Activated CD4-positive, CD25-positive, alpha-beta regulatory T cell treated with anti-CD3 and anti-CD28 coated beads, Interleukin-2, amount 50 U/mL, for 72 hours (primary cell): ENCODE data around the gene IL2.

ENCODE experiments used
- DNase-seq: peaks from one replicate; pipeline ENCODE4 v3.0.0; 2021

Gene IL2

DNA sequence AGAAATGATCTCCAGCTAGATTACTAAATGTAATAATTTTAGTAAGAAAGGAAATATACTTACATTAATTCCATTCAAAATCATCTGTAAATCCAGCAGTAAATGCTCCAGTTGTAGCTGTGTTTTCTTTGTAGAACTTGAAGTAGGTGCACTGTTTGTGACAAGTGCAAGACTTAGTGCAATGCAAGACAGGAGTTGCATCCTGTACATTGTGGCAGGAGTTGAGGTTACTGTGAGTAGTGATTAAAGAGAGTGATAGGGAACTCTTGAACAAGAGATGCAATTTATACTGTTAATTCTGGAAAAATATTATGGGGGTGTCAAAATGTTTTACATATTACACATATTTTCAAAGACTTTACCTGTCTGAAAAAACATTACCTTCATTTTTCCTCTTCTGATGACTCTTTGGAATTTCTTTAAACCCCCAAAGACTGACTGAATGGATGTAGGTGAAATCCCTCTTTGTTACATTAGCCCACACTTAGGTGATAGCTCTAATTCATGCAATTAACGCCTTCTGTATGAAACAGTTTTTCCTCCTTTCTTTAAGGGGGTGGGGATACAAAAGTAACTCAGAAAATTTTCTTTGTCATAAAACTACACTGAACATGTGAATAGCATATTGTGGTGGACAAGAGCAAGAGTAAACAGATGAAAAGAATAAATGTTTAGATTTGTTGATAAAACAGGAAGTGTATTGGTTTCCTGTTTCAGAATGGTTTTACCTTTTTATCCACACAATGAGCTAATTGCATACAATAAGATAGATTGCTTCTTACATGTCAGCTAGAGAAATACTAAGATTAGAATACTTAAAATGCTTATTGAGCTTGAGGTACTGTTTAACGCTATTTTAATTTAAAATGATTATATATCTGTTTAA lies at the start of gene IL2:
Gene IL2, minus strand, starts transcription at position 495 of the 886 bp plus-strand sequence. Its CDS starts 285 bp downstream, at position 210.
- no peak for DNase-seq

DNA sequence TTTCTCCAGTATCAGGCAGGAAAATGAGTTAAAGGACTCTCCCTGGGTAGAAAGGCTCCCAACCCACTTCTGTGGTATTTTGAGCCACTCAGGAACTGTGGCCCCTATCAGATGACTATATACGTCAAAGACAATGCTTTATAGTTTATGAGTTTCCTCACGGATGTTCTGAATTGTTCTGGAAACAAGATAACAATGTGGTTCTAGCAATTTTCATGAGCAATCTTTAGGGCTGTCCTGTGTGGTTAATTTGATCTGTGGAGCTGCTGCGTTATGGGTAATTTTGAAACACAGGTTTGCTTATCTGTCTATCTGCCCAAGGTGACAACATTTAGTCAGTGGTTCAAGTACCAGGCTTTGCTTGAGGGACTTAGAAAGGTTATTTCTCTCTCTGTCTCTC lies 46.7 kb upstream of the IL2 start:
- DNase-seq, result no peak

DNA sequence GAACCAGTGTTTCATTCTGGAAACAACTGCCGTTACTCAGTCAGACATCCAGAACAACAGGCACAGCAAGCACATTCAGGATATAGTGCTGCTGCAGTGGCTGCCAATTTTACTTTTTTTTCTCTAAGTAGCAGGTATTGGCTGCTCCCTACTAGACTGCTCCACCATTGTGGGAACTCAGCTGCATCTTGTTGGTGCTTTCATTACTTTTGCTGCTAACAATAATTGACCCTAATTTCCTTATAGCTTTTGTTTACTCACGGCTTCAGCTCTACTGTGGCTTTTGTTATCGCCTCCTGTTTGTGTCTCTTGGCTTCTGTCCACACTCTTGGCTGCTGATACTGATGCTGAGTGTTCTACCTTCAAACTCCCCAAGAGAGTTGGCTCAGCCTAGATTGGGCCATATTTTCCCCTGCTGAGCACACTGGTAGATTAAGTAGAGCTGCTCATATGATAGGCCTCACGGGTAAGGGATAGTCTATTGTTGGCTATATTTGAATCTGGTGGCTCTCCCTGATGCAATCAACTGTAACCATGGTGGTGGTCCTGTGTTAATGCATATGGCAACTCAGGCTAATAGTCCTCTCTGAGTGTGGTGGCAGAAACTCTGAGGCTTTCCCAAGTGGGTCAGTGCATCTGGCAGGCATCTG lies 44.5 kb upstream of the IL2 start:
- no peak for DNase-seq

- no peak for DNase-seq
Measured at GRCh38 chr4:122489061-122489460, 32.5 kb upstream of the IL2 start.

- no peak for DNase-seq
Measured at GRCh38 chr4:122483481-122483880, 27.0 kb upstream of the IL2 start.

DNA sequence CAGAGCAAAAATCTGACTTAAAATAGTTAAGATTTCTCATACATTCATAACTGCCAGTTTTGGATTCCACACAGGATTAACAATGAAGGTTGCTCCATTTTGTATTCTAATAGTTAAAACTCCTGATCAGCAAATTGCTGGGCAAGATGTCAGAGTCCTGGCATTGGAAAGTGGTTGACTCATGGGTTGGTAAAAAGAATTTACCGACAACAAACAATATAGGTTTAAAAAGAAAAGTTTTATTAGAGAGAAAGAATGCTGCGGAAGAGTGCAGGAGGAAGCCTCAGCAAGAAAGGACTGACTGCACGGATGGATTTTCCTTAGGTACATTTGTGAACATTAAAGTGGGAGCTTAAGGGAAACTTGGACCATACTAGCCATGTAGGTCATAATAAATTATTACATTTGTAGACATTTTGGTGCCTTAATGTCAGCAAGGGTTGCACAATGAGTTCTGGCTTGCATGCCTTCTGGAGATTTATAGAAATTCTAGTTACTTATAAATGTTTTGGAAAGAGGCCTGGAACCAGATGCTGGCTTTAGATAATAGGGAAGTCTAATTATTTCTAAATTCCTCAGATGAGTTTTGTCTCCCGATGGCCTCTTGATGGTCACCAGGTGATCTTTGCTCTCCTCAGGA lies 25.4 kb upstream of the IL2 start:
- DNase-seq, result no peak

- no peak for DNase-seq
Measured at GRCh38 chr4:122480655-122481487, 24.3 kb upstream of the IL2 start.

- no peak for DNase-seq
Measured at GRCh38 chr4:122479935-122480416, 23.5 kb upstream of the IL2 start.

DNA sequence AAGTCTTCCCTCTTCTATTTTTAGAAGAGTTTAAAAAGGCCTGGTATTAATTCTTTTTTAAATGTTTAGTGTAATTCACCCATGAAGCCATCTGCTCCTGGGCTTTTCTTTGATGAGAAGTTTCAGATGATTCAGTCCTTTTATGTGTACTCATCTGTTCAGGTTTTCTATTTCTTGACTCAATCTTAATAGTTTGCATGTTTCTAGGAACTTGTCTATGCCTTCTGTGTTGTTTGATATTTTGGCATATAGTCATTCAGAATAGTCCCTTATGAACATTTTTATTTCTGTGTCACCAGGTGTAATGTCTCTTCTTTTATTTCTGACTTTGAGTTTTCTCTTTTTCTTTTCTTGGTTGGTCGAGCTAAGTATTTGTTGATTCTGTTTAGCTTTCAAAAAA lies 20.2 kb upstream of the IL2 start:
- DNase-seq, result no peak

DNA sequence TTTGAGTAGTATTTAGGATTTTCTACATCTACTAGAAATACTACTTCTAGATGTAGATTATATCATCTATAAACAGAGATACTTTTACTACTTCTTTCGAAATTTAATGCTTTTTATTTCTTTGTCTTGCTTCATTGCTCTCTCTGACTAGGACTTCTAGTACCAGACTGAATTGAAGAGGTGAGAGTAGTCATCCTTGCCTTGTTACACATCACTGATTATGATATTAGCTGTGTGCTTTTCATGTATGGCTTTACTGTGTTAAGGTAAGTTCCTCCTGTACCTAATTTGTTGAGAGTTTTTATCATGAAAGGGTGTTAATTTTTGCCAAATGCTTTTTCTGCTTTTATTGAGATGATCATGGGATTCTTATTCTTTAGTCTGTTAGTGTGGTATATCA lies 19.6 kb upstream of the IL2 start:
- no peak for DNase-seq

DNA sequence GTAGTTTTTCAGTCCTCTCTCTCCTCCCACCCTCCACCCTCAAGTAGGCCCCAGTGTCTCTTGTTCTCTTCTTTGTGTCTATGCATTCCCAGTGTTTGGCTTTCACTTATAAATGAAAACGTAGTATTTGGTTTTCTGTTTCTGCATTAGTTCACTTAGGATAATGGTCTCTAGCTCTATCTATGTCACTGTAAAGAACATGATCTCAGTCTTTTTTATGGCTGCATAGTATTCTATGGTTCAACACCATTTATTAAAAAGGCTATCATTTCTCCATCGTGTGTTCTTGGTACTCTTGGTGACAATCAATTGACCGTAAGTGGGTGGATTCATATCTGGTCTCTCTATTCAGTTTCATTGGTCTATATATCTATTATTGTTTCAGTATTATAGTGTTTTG lies 18.7 kb upstream of the IL2 start:
- DNase-seq, result no peak

DNA sequence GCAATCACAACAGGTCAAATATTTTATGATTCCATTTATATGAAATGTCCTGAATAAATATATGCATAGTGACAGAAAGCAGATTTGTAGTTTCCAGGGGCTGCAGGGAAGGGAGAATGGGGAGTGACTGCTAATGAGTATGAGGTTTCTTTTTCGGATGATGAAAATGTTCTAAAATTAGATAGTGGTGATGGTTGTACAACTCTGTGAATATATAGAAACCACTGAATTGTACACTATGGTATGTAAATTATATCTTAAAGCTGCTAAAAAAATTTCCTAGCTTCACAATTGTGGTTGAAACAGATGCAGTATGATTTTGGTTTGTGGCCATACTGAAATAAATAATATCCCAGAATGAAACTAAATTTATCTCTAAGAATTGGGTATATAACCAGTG lies 12.9 kb upstream of the IL2 start:
- DNase-seq, result no peak

DNA sequence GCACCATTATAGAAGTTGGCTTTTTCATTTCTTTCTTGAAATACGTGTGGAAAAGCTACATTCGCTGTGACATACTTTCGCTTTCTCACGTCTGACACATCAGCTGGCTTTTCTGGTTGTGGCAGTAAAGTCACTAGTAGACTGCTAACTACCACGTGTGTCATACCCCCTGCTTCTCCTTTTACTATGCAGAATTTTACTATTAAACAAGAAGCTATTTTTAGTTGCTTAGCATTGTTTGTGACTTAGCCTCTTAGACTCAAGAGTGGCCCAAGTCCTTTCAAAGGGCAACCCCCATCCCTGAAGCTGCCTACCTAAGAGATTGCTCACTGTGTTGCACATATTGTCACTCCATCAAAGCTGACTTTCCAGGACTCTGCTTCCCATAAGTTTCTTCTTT lies 2.1 kb upstream of the IL2 start:
- DNase-seq, result no peak

DNA sequence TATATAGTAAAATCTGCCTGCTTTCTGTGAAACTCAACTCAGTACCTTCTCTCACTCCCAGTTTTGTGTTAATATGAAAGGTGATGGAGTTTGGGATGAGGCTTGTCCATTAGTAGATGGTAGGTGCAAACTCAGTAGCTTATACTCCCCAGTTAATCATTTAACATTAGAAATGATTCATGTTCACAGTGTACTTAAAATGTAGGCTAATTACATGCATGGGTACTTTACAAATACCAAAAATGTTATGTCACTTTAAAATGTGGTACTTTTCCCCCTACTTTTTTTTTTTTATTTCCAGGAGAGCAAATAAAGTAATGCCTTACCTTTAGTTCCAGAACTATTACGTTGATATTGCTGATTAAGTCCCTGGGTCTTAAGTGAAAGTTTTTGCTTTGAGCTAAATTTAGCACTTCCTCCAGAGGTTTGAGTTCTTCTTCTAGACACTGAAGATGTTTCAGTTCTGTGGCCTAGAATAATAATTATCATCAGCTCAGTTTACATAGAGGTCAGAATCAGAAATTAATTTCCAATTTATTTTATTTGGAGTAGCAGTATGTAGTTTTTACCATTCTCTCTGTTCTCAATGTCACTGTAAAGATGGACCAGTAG lies 3.0 kb downstream of the IL2 start:
- no peak for DNase-seq

DNA sequence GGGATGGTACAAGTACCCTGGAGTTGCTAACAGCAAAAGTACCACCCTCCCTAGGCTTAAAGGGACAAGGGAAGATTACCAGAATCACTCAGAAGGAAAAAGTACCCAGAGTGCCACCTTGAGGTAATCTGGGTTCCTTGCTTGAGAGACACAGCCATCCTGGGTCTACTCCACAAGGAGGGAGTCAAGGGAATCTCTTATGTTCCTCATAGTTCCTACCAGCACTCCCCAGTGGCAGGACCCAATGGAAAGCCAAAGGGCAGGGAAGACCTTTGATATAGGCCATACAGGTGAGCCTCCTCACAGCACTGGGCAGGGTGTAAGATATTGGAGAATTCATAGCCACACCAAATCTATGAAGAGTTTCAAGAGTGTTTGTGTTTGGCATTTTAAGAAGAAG lies 5.7 kb downstream of the IL2 start:
- DNase-seq, result no peak

GRCh38 chr4:122434285-122434684 lies 22.2 kb downstream of the IL2 start:
- DNase-seq, result no peak

DNA sequence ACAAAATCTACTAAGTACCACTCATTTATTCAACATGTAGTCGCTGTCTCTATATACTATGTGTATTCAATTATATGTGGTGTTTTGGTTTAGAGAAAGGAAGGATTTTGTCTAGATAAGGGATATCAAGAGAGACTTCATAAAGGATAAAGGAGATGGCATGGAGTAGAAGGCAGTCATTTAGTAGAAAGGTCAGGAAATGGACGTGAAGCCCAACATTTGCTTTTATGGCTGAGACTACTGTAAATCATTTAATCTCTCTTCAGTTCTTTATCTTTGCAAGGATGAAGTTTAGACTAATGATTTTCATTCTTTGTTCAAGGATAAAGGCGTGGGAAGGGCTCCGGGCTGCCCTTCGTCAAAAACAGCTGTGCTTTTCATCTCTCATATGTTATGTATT lies 25.2 kb downstream of the IL2 start:
- DNase-seq, result no peak

GRCh38 chr4:122423246-122423645 lies 33.3 kb downstream of the IL2 start:
- no peak for DNase-seq

DNA sequence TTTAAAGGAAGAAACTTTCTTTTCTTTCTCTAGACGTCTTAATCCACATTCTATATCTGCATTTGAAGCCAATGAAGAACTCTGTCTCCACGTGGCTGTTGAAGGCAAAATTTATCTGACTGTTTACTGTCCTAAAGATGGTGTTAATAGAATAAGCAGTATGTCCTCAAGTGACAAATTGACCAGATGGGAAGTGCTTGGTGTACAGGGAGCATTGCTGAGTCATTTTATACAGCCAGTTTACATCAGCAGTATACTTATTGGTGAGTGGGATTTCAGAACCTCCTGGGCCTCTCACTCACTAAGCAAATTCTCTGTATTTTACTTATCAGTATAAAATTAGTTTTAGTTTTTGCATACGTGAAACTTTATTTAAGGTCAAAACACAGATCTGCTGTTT lies 44.0 kb downstream of the IL2 start:
- DNase-seq, result no peak

GRCh38 chr4:122403861-122404260 lies 52.7 kb downstream of the IL2 start:
- DNase-seq, result no peak
